ENCODE data around the gene ALG1. TPM values are rescaled to one million over a fixed set of nuclear protein-coding genes. Genes with fewer than 3 reads are reported as not detected.

The ALG1 gene
- total and polyA plus RNA-seq, 2 of the 13 experiments (the other 11 are each of a cell fraction or from before 2014, with no cell fraction given), result 43.3 to 75.6 TPM

DNA sequence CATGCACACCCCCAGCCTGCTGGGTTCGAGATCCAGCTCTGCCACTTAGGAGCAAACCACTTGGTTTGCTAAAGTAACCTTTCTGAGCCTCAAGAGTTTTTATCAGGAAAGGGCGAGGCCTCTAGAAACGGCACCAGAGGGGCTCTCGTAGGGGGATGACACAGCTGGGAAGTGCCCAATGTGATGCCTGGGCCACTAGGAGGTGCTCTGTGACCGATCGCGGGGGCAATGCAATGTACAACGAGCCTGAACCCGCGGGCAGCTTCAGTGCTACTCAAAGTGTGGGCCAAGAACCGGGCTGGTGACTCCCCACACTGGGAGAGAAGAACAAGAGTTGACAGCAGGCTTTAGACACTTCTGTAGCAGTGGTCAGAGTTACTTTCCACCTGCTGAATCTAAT, 15.3 kb upstream of the ALG1 start (continued):
- TF ChIP-seq TBX3 (IDR thresholded peaks at IDR 0.05; ENCODE audit: borderline replicate concordance) (no peak), GABPB1 (CRISPR knock-in tag; IDR thresholded peaks at IDR 0.05) (no peak)

DNA sequence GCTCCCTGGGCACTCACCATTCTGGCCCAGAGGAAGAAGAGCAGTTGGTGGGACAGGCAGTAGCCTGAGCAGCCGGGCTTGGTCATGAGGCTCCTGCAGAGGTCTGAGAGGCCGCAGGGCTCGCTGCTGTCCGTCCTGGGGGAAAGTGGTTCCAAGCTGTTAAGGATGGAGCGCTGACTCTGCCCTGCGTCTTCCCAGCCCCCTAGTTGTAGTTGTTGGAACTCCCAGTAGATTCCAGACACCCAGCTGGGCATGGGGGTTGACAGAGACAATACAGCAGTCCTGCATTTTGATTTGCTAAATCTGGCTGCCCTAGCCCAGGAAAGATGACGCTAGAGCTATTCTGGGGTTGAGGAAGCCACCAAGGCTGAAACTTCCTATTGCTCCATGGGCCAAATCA, 13.2 kb upstream of the ALG1 start:
- H3K79me2 ChIP-seq (ENCODE audit: insufficient read depth, low read length), result no peaks in the 10 kb centered on the region
- peak; percentile 47 for DNase-seq (ENCODE audit: low spot score)
- 11% methylated on average over 7 of the region's 7 CpGs for WGBS (ENCODE audit: low lambda C conversion rate)
- ChIA-PET CTCF (ENCODE audit: low intra/inter-chr PET ratio, low total read pairs) (no interaction called here), POLR2A (interaction anchor here (2.0 to 2.1 kb wide), 2 partner anchors 14 to 40 kb away, joined by 4 to 8 read pairs; partner anchors contain the start of gene ALG1)
- 0 out of 2 replicates have a peak, but pooled peaks cover 5% of the 10 kb centered on the region for H3K4me1 ChIP-seq (ENCODE audit: insufficient read depth, low read length)
- in situ Hi-C loops (cut with HindIII; ENCODE audit: extremely low pct_ligation_motif_present, low pct_unique_long_range_greater_than_20kb) (no loop called here), intact Hi-C loops (cut with micrococcal nuclease; ENCODE audit: unreplicated experiment) (no loop called here)
- H3K9me3 ChIP-seq (ENCODE audit: low read length), result no peaks in the 10 kb centered on the region
- no peak overlapping the region for H3K27ac ChIP-seq (ENCODE audit: extremely low read length, insufficient read depth, low read length)
- peaks cover 2 to 8% of the 10 kb centered on the region in 2 experiments; a peak in 2 of 5 replicates for H3K27me3 ChIP-seq (ENCODE audit: control insufficient read depth in 1 of 2, insufficient read depth in 2 of 2, low read length in 2 of 2)
- H2AFZ ChIP-seq (ENCODE audit: low read length), result no peak overlapping the region
- ATAC-seq, result peak; percentile 86
- no peak overlapping the region for H3K4me2 ChIP-seq (ENCODE audit: low read depth, low read length)
- H4K20me1 ChIP-seq (ENCODE audit: insufficient read depth, low read length), result no peaks in the 10 kb centered on the region
- no peaks in the 10 kb centered on the region for H3K36me3 ChIP-seq (replicated peaks in 1 of 2; ENCODE audit: control insufficient read depth in 1 of 2, insufficient read depth in 2 of 2, low read length in 2 of 2)
- peak; percentile 47 for FAIRE-seq
- BruUV-seq (replicated peaks), result no TSS peak
- no peak overlapping the region for H3K9ac ChIP-seq (ENCODE audit: insufficient read depth, low read depth, low read length)
- no peak overlapping the region for H3K4me3 ChIP-seq (replicated peaks in 1 of 3; ENCODE audit: insufficient read depth in 1 of 3, low read depth in 2 of 3, low read length in 3 of 3)
- TF ChIP-seq ZNF274 (CRISPR knock-in tag; IDR thresholded peaks at IDR 0.05) (0 out of 2 replicates have a peak, but pooled peaks have one; percentile 50), ZBTB8A (CRISPR knock-in tag; IDR thresholded peaks at IDR 0.05; ENCODE audit: borderline replicate concordance, low read depth) (no peak), XRCC5 (optimal IDR thresholded peaks at IDR 0.05; ENCODE audit: low read length) (peak; percentile 55), SAFB2 (CRISPR knock-in tag; IDR thresholded peaks at IDR 0.05; ENCODE audit: borderline replicate concordance, low read depth) (no peak), STAG1 (CRISPR knock-in tag; IDR thresholded peaks at IDR 0.05) (peak; percentile 49), ZNF558 (CRISPR knock-in tag; IDR thresholded peaks at IDR 0.05; ENCODE audit: borderline replicate concordance) (no peak), SMC3 (IDR thresholded peaks at IDR 0.05; ENCODE audit: low read length) (peak; percentile 62; the same call in 1 of the 2 replicates), ZNF354B (CRISPR knock-in tag; IDR thresholded peaks at IDR 0.05) (no peak)
- TF ChIP-seq, protein P1, sequence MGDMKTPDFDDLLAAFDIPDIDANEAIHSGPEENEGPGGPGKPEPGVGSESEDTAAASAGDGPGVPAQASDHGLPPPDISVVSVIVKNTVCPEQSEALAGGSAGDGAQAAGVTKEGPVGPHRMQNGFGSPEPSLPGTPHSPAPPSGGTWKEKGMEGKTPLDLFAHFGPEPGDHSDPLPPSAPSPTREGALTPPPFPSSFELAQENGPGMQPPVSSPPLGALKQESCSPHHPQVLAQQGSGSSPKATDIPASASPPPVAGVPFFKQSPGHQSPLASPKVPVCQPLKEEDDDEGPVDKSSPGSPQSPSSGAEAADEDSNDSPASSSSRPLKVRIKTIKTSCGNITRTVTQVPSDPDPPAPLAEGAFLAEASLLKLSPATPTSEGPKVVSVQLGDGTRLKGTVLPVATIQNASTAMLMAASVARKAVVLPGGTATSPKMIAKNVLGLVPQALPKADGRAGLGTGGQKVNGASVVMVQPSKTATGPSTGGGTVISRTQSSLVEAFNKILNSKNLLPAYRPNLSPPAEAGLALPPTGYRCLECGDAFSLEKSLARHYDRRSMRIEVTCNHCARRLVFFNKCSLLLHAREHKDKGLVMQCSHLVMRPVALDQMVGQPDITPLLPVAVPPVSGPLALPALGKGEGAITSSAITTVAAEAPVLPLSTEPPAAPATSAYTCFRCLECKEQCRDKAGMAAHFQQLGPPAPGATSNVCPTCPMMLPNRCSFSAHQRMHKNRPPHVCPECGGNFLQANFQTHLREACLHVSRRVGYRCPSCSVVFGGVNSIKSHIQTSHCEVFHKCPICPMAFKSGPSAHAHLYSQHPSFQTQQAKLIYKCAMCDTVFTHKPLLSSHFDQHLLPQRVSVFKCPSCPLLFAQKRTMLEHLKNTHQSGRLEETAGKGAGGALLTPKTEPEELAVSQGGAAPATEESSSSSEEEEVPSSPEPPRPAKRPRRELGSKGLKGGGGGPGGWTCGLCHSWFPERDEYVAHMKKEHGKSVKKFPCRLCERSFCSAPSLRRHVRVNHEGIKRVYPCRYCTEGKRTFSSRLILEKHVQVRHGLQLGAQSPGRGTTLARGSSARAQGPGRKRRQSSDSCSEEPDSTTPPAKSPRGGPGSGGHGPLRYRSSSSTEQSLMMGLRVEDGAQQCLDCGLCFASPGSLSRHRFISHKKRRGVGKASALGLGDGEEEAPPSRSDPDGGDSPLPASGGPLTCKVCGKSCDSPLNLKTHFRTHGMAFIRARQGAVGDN (CRISPR knock-in tag; IDR thresholded peaks at IDR 0.05), result 0 out of 2 replicates have a peak, but pooled peaks have one; percentile 28
- TF ChIP-seq, protein P2, sequence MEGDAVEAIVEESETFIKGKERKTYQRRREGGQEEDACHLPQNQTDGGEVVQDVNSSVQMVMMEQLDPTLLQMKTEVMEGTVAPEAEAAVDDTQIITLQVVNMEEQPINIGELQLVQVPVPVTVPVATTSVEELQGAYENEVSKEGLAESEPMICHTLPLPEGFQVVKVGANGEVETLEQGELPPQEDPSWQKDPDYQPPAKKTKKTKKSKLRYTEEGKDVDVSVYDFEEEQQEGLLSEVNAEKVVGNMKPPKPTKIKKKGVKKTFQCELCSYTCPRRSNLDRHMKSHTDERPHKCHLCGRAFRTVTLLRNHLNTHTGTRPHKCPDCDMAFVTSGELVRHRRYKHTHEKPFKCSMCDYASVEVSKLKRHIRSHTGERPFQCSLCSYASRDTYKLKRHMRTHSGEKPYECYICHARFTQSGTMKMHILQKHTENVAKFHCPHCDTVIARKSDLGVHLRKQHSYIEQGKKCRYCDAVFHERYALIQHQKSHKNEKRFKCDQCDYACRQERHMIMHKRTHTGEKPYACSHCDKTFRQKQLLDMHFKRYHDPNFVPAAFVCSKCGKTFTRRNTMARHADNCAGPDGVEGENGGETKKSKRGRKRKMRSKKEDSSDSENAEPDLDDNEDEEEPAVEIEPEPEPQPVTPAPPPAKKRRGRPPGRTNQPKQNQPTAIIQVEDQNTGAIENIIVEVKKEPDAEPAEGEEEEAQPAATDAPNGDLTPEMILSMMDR (CRISPR knock-in tag; IDR thresholded peaks at IDR 0.05), result peak; percentile 52
- TF ChIP-seq, protein P3, sequence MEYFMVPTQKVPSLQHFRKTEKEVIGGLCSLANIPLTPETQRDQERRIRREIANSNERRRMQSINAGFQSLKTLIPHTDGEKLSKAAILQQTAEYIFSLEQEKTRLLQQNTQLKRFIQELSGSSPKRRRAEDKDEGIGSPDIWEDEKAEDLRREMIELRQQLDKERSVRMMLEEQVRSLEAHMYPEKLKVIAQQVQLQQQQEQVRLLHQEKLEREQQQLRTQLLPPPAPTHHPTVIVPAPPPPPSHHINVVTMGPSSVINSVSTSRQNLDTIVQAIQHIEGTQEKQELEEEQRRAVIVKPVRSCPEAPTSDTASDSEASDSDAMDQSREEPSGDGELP (IDR thresholded peaks at IDR 0.05; ENCODE audit: borderline replicate concordance, low read depth), result peak; percentile 27; the same call in 1 of the 2 replicates
